ENCODE results near the gene KY. TPM values are rescaled to one million over a fixed set of nuclear protein-coding genes. Genes with fewer than 3 reads are reported as not detected.
A peak's percentile ranks its signal among the peaks of the same experiment; 100 is the strongest.

KY gene
- total RNA-seq, 2 donors from 2014 or later: 0.26 TPM; not detected in 1

GRCh38 chr3:134643150-134643675, 7.6 kb downstream of the KY start:
- Histone ChIP-seq H3K27ac (no peak overlapping the region), H3K9me3 (no peaks in the 10 kb centered on the region), H3K36me3 (replicated peaks in 1 of 2; ENCODE audit: insufficient read depth in 1 of 2, low read depth in 2 of 2) (no peaks in the 10 kb centered on the region), H3K27me3 (no peaks in the 10 kb centered on the region), H3K4me1 (no peaks in the 10 kb centered on the region), H3K4me3 (no peak overlapping the region)
- TF ChIP-seq CTCF (IDR thresholded peaks at IDR 0.05) (no peak), POLR2A (IDR thresholded peaks at IDR 0.05) (no peak)
- WGBS, 2 donors: 87 to 91% methylated on average over 8 of the region's 8 CpGs
- intact Hi-C loops (cut with DNase I): no loop called here
- DNase-seq (no peak), ATAC-seq (no peak)

- H3K4me1 ChIP-seq: no peaks in the 10 kb centered on the region
Measured at GRCh38 chr3:134642445-134643149, 8.2 kb downstream of the KY start.

GRCh38 chr3:134641671-134642300, 9.0 kb downstream of the KY start:
- Histone ChIP-seq H3K4me1 (no peaks in the 10 kb centered on the region), H3K27ac (no peak overlapping the region), H3K4me3 (no peak overlapping the region), H3K27me3 (no peaks in the 10 kb centered on the region), H3K36me3 (replicated peaks in 1 of 2; ENCODE audit: insufficient read depth in 1 of 2, low read depth in 2 of 2) (no peaks in the 10 kb centered on the region), H3K9me3 (no peaks in the 10 kb centered on the region)
- DNase-seq (no peak), ATAC-seq (no peak)
- TF ChIP-seq POLR2A (IDR thresholded peaks at IDR 0.05) (no peak), CTCF (IDR thresholded peaks at IDR 0.05) (no peak)
- 85 to 90% methylated on average over 2 to 4 of the region's 4 CpGs for WGBS, 2 donors
- intact Hi-C loops (cut with DNase I): no loop called here

More at GRCh38 chr3:134642445-134643149, 8.2 kb downstream of the KY start:
- TF ChIP-seq POLR2A (IDR thresholded peaks at IDR 0.05) (no peak), CTCF (IDR thresholded peaks at IDR 0.05) (no peak)
- intact Hi-C loops (cut with DNase I): no loop called here
- ATAC-seq (no peak), DNase-seq (no peak)
- H3K27me3 ChIP-seq: no peaks in the 10 kb centered on the region
- WGBS, 2 donors: 79 to 85% methylated on average over 3 to 5 of the region's 5 CpGs
- no peak overlapping the region for H3K4me3 ChIP-seq
- no peaks in the 10 kb centered on the region for H3K36me3 ChIP-seq (replicated peaks in 1 of 2; ENCODE audit: insufficient read depth in 1 of 2, low read depth in 2 of 2)
- no peak overlapping the region for H3K27ac ChIP-seq
- no peaks in the 10 kb centered on the region for H3K9me3 ChIP-seq

- Histone ChIP-seq H3K4me1 (no peaks in the 10 kb centered on the region), H3K27ac (no peak overlapping the region), H3K4me3 (no peak overlapping the region), H3K36me3 (replicated peaks in 1 of 2; ENCODE audit: insufficient read depth in 1 of 2, low read depth in 2 of 2) (no peaks in the 10 kb centered on the region), H3K27me3 (no peaks in the 10 kb centered on the region), H3K9me3 (no peaks in the 10 kb centered on the region)
- TF ChIP-seq POLR2A (IDR thresholded peaks at IDR 0.05): no peak
- TF ChIP-seq CTCF (IDR thresholded peaks at IDR 0.05): peak in 1 of 7 experiments; percentile 16
- intact Hi-C loops (cut with DNase I): no loop called here
- WGBS, 2 donors: 72 to 84% methylated on average over 4 of the region's 4 CpGs
- ATAC-seq (no peak), DNase-seq (no peak)
Measured at GRCh38 chr3:134640872-134641470, 9.9 kb downstream of the KY start.
